KOPT-K1 (cell line): ENCODE results near the gene F13B.
"Not testable (repeated sequence)": the region's sequence is repeated elsewhere in the genome, so short reads cannot be mapped to it uniquely, and the experiment has no call there.

Experiments
- H3K27ac ChIP-seq: fragments of 200-600 bp; sonication (generic); 2 replicates; pipeline ENCODE4 v1.5.1; 2016; ENCODE audit warnings: antibody characterized with exemption, mild to moderate bottlenecking, low read depth, low read length; ENCODE audit not compliant: poor library complexity, severe bottlenecking
- H3K36me3 ChIP-seq: fragments of 200-600 bp; sonication (generic); 2 replicates; pipeline ENCODE4 v1.5.1; 2017; ENCODE audit warnings: antibody characterized with exemption, mild to moderate bottlenecking, low read length, moderate library complexity; ENCODE audit not compliant: insufficient read depth
- H3K9me3 ChIP-seq: fragments of 200-600 bp; sonication (generic); 2 replicates; pipeline ENCODE4 v1.5.1; 2017; ENCODE audit warnings: antibody characterized with exemption, low read length, mild to moderate bottlenecking; ENCODE audit not compliant: insufficient read depth, poor library complexity, severe bottlenecking

Gene F13B

GRCh38 chr1:197017558-197018146 lies 49.4 kb downstream of the F13B start:
- no peaks in the 10 kb centered on the region for H3K36me3 ChIP-seq
- no peaks in the 10 kb centered on the region for H3K9me3 ChIP-seq
- H3K27ac ChIP-seq, result no peak overlapping the region

GRCh38 chr1:197016751-197017150 lies 50.3 kb downstream of the F13B start:
- Histone ChIP-seq H3K36me3 (no peaks in the 10 kb centered on the region), H3K27ac (no peak overlapping the region), H3K9me3 (peaks cover 2% of the 10 kb centered on the region)

DNA sequence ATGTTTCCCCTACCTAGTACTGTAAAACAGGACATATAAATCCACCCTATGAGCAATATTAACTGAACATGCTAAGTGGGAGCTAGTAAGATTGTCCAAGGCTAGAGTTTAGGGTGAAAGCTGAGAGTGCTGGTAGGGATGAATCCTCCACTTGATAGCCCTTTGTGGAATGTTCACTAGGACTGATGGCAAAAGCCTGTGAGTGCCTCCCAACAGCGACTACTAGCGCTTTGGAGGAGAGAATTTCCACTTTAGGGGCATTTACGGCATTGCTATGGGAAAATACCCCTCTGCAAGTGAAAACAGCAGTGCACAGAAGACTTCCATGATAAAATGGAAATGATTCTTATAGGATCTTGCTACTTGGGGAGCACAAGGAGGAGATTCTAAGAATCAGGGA lies 53.8 kb downstream of the F13B start:
- H3K27ac ChIP-seq, result no peak overlapping the region
- no peaks in the 10 kb centered on the region for H3K36me3 ChIP-seq

GRCh38 chr1:197011614-197012013 lies 55.4 kb downstream of the F13B start:
- Histone ChIP-seq H3K36me3 (no peaks in the 10 kb centered on the region), H3K9me3 (peaks cover 6% of the 10 kb centered on the region), H3K27ac (no peak overlapping the region)

More for the DNA sequence above, 53.8 kb downstream of the F13B start:
- peaks cover 6% of the 10 kb centered on the region for H3K9me3 ChIP-seq

- H3K27ac ChIP-seq, result no peak overlapping the region
- no peaks in the 10 kb centered on the region for H3K36me3 ChIP-seq
Measured at GRCh38 chr1:197008861-197009260, 58.2 kb downstream of the F13B start.

GRCh38 chr1:197003132-197003531 lies 63.9 kb downstream of the F13B start:
- no peak overlapping the region for H3K27ac ChIP-seq
- no peaks in the 10 kb centered on the region for H3K36me3 ChIP-seq
- no peaks in the 10 kb centered on the region for H3K9me3 ChIP-seq

More at GRCh38 chr1:197008861-197009260, 58.2 kb downstream of the F13B start:
- peaks cover 6% of the 10 kb centered on the region for H3K9me3 ChIP-seq

GRCh38 chr1:197001828-197002227 lies 65.2 kb downstream of the F13B start:
- Histone ChIP-seq H3K9me3 (no peaks in the 10 kb centered on the region), H3K36me3 (no peaks in the 10 kb centered on the region), H3K27ac (no peak overlapping the region)

- Histone ChIP-seq H3K27ac (no peak overlapping the region), H3K9me3 (no peaks in the 10 kb centered on the region), H3K36me3 (no peaks in the 10 kb centered on the region)
Measured at GRCh38 chr1:196997423-196997822, 69.6 kb downstream of the F13B start.

DNA sequence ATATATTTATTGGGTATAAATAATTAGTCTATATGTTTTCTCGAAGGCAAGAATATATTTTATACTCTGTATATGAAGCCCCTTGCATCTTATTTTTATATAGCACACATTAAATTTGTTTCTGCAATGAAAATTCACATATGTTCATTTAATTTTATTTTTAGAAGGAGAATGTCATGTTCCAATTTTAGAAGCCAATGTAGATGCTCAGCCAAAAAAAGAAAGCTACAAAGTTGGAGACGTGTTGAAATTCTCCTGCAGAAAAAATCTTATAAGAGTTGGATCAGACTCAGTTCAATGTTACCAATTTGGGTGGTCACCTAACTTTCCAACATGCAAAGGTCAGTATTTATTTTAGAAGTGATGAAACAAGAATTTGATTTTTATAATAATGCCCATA lies 73.1 kb downstream of the F13B start:
- H3K27ac ChIP-seq, result no peak overlapping the region
- no peaks in the 10 kb centered on the region for H3K36me3 ChIP-seq
- no peaks in the 10 kb centered on the region for H3K9me3 ChIP-seq

DNA sequence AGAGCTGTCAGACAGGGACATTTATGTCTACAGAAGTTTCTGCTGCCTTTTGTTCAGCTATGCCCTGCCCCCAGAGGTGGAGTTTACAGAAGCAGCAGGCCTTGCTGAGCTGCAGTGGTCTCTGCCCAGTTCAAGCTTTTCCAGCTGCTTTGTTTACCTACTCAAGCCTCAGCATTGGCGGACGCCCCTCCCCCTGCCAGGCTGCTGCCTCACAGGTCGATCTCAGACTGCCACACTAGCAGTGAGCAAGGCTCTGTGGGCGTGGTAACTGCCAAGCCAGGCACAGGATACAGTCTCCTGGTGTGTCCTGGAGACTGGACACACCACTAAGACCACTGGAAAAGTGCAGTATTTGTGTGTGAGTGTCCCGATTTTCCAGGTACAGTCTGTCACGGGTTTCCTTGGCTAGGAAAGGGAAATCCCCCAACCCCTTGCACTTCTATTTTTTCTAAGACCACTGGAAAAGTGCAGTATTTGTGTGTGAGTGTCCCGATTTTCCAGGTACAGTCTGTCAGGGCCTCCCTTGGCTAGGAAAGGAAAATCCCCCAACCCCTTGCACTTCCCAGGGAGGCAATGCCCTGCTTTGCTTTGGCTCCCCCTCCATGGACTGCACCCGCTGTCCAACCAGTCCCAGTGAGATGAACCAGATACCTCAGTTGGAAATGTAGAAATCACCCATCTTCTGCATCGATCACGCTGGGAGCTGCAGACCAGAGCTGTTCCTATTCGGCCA lies 75.0 kb downstream of the F13B start:
- not testable (repeated sequence) for H3K27ac ChIP-seq

More for the DNA sequence above, 75.0 kb downstream of the F13B start:
- H3K9me3 ChIP-seq, H3K36me3 ChIP-seq: not testable (repeated sequence)
